ENCODE data around the gene TXNRD2. TPM values are rescaled to one million over a fixed set of nuclear protein-coding genes. Genes with fewer than 3 reads are reported as not detected.

The TXNRD2 gene
- total RNA-seq, 1 experiment from 2014 or later, result 39.5 TPM

- DNase-seq (ENCODE audit: low read depth), result no peak
Observed at GRCh38 chr22:19876941-19877625, 64.5 kb downstream of the TXNRD2 start.

- DNase-seq (ENCODE audit: low read depth), result no peak
Observed at GRCh38 chr22:19876314-19876940, 65.2 kb downstream of the TXNRD2 start.

GRCh38 chr22:19875531-19876313, 65.9 kb downstream of the TXNRD2 start:
- DNase-seq (ENCODE audit: low read depth), result no peak

- no peak for DNase-seq (ENCODE audit: low read depth)
Observed at GRCh38 chr22:19875061-19875530, 66.5 kb downstream of the TXNRD2 start.

GRCh38 chr22:19874307-19875060, 67.1 kb downstream of the TXNRD2 start:
- DNase-seq (ENCODE audit: low read depth), result peak; percentile 68

GRCh38 chr22:19873960-19874306, 67.7 kb downstream of the TXNRD2 start:
- DNase-seq (ENCODE audit: low read depth), result no peak

- DNase-seq (ENCODE audit: low read depth), result no peak
Observed at GRCh38 chr22:19873138-19873959, 68.3 kb downstream of the TXNRD2 start.

- no peak for DNase-seq (ENCODE audit: low read depth)
Observed at GRCh38 chr22:19872779-19873137, 68.9 kb downstream of the TXNRD2 start.

GRCh38 chr22:19871845-19872778, 69.5 kb downstream of the TXNRD2 start:
- DNase-seq (ENCODE audit: low read depth), result no peak

- DNase-seq (ENCODE audit: low read depth), result no peak
Observed at GRCh38 chr22:19871023-19871844, 70.4 kb downstream of the TXNRD2 start.

GRCh38 chr22:19870153-19871022, 71.2 kb downstream of the TXNRD2 start:
- DNase-seq (ENCODE audit: low read depth), result no peak

GRCh38 chr22:19869497-19870152, 72.0 kb downstream of the TXNRD2 start:
- no peak for DNase-seq (ENCODE audit: low read depth)

- DNase-seq (ENCODE audit: low read depth), result no peak
Observed at GRCh38 chr22:19868773-19869471, 72.7 kb downstream of the TXNRD2 start.

GRCh38 chr22:19868333-19868732, 73.3 kb downstream of the TXNRD2 start:
- DNase-seq (ENCODE audit: low read depth), result no peak

- DNase-seq (ENCODE audit: low read depth), result no peak
Observed at GRCh38 chr22:19867617-19868016, 74.0 kb downstream of the TXNRD2 start.

- no peak for DNase-seq (ENCODE audit: low read depth)
Observed at GRCh38 chr22:19866665-19867009, 75.0 kb downstream of the TXNRD2 start.
